CD4-positive, alpha-beta T cell treated with Interleukin-12 subunit alpha and Interleukin-12 subunit beta, for 1 hour (primary cell): ENCODE data around the gene CTAGE6.
"Not testable (repeated sequence)": the region's sequence is repeated elsewhere in the genome, so short reads cannot be mapped to it uniquely, and the experiment has no call there.

ENCODE experiments used
- DNase-seq: peaks from one replicate; pipeline ENCODE4 v3.0.0-alpha.2; 2020

CTAGE6 gene

GRCh38 chr7:143714581-143715454, 42.7 kb downstream of the CTAGE6 start:
- not testable (repeated sequence) for DNase-seq

- not testable (repeated sequence) for DNase-seq
These were observed 45.1 kb downstream of the CTAGE6 start for GRCh38 chr7:143712381-143712780.

- DNase-seq: not testable (repeated sequence)
These were observed 45.7 kb downstream of the CTAGE6 start for GRCh38 chr7:143711727-143712324.

- not testable (repeated sequence) for DNase-seq
These were observed 47.6 kb downstream of the CTAGE6 start for GRCh38 chr7:143709895-143710294.
